GM12872 (cell line): Measurements from ENCODE around the gene NAT9.
A peak's percentile ranks its signal among the peaks of the same experiment; 100 is the strongest.

Experiments
- TF ChIP-seq, protein P1 (sequence below): IDR thresholded peaks from 3 replicates; pipeline ENCODE4 v1.5.1; 2011; ENCODE audit warnings: low read depth, mild to moderate bottlenecking, low read length, moderate library complexity; ENCODE audit not compliant: insufficient read depth

The NAT9 gene

DNA sequence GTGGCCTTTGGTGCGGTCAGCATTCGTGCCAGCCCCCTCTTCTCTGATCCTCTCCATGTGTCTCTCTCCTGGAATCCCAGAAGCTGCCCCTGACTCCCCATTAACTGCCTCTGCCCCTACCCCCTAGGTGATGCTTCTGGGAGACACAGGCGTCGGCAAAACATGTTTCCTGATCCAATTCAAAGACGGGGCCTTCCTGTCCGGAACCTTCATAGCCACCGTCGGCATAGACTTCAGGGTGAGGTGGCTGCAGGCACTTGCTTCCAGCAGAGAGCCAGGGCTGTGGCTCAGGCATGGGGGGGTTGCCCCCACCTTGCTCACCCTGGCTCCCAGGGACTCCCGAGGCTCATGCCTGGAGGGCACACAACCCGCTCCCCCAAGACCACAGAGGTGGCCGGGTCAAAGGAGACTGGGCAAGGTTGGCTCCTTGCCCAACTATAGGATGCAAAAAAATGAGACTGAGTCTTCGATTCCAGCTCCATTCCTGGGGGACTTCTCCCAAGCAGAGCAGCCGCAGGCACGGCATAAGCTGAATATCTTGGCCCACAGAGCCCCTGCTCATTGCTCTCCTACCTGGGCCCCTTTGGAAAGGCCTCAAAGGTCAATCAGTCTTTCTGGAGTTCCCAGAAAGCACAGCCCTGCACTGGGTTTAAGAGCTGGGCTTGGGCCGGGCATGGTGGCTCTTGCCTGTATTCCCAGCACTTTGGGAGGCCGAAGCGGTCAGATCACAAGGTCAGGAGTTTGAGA lies 35.3 kb downstream of the NAT9 start:
- TF ChIP-seq, protein P1, sequence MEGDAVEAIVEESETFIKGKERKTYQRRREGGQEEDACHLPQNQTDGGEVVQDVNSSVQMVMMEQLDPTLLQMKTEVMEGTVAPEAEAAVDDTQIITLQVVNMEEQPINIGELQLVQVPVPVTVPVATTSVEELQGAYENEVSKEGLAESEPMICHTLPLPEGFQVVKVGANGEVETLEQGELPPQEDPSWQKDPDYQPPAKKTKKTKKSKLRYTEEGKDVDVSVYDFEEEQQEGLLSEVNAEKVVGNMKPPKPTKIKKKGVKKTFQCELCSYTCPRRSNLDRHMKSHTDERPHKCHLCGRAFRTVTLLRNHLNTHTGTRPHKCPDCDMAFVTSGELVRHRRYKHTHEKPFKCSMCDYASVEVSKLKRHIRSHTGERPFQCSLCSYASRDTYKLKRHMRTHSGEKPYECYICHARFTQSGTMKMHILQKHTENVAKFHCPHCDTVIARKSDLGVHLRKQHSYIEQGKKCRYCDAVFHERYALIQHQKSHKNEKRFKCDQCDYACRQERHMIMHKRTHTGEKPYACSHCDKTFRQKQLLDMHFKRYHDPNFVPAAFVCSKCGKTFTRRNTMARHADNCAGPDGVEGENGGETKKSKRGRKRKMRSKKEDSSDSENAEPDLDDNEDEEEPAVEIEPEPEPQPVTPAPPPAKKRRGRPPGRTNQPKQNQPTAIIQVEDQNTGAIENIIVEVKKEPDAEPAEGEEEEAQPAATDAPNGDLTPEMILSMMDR, result no peak

DNA sequence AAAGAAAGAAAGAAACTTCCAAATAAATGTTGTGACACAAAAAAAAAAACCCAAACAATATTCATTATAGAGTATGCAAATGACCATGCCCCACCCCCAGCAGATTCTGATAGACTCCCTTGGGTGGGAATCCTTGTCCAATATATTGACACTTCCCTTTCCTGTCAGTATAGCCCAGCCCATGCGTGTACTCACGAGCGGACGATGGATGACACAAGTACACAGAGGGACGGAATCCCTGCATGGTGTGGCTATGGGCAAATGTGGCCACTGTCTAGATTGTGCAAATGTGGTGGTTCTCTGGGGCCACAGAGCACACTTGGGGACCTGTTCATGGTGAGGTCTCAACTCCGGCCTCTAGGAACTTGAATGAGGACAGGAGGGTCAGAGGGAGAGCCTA lies 36.0 kb downstream of the NAT9 start:
- TF ChIP-seq, protein P1, result no peak

DNA sequence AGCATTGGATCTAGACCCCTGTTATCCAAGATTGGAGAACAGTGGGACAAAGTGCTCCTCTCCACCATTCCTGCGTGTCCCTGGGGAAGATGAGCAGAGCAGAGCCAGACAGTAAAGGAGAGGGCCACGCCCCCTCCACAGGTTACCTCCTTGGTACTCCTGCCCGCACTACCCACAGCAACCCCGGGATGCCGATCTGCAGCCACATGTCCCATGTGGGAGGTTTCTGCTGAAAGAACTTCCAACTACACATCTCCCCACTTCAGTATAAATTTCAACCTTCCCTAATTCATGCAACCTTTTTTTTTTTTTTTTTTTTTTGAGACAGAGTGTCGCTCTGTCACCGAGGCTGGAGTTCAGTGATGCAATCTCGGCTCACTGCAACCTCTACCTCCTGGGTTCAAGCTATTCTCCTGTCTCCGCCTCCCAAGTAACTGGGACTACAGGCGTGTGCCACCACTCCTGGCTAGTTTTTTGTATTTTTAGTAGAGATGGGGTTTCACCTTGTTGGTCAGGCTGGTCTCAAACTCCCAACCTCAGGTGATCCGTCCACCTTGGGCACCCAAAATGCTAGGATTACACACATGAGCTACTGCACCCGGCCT lies 36.8 kb downstream of the NAT9 start:
- TF ChIP-seq, protein P1, result no peak

DNA sequence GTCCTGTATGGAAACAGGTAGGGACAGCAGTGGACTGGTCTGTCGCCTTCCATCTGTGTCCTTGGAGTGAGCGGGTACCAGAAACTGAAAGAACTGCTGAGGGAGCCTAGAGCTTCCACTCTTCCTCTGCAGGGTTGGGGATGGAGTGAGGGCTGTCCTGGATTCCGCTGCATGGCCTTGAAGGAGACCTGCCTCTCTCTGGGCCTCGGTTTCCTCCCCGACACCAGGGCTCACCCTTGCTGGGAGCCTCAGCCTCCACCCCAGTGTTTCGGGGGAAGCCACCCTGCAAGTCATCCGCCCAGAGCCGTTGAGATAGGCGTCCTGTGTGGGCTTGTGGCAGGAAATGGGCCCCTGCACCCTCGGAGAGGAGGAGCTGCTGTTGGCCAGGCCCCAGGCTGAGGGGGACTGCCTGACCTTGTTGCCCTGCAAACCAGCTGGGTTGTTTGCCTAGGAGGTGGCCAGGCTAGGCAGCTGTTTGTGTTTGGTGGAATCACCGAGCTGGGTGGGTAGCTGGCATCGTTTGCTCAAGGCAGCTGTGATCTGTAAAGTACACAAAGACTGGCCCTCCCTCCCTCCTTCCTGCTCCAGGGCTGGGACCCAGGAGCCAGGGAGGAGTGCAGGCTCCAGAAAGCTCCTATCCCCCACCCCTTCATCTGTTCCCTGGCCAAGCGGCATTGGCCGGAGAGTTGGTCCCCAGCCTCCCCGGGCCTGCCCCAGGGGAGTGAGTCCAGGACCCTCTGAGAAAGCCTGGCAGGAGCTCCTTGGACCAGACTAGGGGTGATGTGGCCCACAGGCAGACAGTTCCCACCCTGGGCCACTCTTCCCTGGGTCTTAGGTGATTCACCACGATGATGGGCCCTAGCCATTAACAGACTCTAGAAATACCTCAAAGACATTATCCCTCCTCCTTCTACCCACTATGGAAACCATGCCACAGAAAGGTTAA lies 37.8 kb downstream of the NAT9 start:
- TF ChIP-seq, protein P1, result no peak

DNA sequence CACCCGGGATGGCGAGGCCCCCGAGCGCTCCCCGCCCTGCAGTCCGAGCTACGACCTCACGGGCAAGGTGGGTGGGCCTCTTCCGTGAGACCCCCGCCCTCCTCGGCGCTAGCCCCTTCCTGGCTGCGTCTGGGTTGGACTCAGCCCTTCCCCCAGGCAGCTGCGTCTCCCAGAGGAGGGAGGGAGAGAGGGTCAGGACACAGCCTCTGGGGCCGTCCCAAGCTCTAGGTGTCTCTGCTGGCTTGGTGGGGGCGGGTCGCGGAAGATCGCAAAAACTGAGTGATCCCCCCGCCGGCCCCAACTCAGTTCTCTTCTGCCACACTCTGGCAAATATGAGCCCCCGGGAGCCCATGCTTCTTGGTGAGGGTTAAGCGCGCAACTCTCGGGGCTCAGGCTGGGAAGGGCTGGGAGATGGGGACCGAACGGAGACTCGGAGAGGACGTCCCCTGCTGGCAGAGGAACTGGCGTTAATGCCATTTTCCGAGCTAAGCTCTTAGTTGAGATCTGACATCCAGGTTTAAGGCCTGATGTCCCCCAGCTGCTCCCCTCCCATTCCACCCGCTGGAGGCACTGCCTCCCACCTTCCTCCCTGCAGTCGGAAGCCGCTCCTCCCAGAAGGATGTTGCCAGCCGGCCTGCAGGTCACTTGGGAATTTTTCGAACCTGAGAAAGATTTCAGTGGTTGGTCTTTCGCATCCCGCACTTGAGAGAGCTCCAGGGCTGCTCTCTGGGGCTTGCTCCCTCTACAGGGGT lies 38.7 kb downstream of the NAT9 start:
- TF ChIP-seq, protein P1, result peak; percentile 63

DNA sequence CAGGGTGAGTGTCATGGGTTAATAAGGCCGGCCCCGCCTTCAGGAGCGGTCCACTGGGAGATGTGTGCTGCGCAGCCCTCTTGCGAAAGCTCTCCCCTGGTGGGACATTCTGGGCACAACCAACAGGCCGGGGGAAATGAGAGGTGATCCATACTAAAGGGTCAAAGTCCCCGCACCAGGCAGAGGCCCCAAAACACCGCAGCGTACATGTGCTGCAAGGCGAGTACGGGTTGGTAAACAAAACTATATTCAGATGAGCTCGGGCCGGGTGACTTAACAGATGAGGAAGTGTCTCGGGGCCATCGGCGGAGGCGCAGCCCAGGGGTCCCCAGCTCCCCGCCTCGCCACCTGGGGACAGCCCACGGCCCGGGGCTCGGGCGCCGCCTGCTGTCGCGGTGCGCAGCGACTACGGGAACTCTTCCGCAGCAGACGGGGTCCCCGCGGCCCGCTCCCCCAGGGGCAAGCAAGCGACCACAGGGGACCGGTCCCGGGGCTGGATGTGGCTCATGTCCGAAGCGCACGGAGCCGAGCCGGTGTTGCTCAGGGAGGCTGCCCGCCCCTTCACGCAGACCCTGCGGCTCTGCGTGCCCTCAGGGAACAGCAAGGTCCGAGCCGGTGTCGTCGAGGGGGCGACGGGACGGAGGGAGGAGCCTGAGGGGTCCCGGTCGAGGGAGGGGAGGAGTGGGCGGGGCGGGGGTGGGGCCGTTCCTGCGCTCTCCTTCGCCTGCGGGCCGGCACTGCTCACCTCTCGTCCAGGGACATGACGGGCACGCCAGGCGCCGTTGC lies 39.4 kb downstream of the NAT9 start, which contains the start of gene RAB37:
Gene RAB37 (plus strand): TSS at position 744 of the 786 bp plus-strand sequence. CDS start 17 bp downstream, at position 761.
- TF ChIP-seq, protein P1, result peak; percentile 64
